HG03280 (cell line): ENCODE data around the gene DMD.
"Not testable (repeated sequence)": the region's sequence is repeated elsewhere in the genome, so short reads cannot be mapped to it uniquely, and the experiment has no call there.

Experiments
- ATAC-seq: cut with Tn5 transposase; IDR thresholded peaks from one replicate; pipeline ENCODE4 v1.9.1; 2021; ENCODE audit warnings: mild to moderate bottlenecking, moderate library complexity; ENCODE audit not compliant: unreplicated experiment

The DMD gene

DNA sequence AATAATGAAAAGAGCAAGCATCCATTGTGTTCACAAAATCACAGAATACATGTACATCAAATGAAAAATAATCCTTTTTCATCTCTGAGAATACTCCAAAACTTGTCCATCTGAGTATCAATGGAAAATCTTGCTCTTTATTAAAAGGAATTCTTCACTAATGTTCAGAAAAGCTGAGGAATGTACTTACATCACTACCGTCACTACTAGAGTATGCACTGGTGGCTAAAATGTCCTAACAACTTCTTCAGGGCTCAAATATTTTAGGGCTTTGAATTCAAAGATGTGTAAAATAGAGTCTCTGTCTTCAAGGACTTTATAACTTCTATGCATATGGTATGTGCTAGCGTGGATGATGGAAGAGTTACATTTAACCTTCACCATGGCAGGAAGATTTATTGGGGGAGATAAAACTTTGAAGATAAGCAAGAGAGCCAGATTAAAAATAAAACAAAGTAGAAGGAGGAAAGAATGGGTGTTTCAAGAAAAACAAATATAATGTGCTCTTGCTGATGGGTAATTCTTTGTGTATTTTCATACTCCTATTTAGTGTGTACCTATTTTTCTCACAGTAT is 55.1 kb downstream of the DMD start:
- no peak for ATAC-seq

DNA sequence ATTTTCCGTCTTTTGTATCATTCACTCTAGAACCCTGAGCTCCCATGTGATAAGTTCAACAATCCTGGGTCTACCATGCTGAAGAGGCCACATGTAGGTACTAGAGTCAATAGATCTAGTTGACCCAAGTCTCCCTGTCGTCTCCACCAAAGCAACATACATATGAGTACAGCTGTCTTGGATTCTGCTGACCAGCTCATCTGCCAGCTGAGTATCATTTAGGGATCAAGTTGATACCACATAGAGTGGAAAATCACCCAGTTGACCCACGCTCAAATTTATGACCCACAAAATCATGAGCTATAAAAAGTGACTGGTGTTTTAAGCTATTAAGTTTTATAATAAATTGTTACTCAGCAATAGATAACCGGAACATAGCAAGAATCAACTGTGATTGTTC is 61.8 kb downstream of the DMD start:
- no peak for ATAC-seq

DNA sequence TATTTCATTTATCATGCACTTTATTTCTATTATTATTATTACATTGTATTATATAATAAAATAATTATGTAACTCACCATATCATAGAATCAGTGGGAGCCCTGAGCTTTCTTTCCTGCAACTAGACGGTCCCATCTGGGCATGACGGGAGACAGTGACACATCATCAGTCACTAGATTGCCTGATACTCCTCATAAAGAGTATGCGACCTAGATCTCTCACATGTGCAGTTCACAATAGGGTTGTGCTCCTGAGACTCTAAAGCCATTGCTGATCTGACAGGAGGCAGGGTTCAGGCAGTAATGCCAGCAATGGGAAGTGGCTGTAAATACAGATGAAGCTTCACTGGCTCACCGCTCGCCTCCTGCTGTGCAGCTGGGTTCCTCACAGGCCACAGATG is 62.3 kb downstream of the DMD start:
- ATAC-seq = no peak

DNA sequence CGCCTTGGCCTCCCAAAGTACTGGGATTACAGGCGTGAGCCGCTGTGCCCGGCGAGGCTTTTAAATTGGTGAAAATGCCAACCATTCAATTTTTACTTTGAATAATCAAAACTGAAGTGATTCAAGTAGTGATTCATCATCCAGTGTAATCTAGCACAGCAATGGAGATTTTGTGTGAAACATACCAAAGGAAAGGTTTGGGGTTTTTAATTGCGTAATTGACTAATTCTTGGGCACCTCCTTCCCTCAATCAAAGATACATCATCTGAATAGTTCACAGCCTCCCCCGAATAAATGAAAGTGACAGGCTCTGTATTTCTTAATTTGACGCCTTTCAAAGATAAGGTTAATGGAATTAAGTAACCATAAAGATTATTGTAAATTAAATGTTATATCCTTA is 69.0 kb downstream of the DMD start:
- no peak for ATAC-seq

DNA sequence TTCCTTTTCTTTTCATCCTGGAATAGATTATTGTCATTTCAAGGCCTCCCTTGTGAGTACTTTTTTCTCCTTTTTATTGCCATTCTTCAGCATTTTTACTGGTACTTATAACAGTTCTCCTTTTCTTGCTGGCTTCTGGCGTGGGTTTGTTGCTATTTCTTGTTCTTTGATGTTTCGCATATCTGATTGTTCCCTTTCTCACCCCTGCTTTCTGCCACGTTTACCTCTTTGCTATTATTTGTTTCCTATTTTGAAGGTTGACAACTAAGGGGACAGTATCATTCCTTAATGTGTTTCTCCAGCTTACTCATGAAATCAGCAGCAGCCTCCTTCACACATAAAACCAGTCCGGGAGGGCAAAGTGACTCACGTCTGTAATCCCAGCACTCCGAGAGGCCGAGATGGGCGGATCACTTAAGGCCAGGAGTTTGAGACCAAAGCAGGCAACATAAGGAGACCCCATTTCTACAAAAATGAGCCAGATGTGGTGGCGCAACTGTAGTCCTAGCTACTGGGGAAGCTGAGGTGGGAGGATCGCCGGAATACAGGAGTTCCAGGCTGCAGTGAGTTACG is 72.6 kb downstream of the DMD start:
- ATAC-seq = no peak

DNA sequence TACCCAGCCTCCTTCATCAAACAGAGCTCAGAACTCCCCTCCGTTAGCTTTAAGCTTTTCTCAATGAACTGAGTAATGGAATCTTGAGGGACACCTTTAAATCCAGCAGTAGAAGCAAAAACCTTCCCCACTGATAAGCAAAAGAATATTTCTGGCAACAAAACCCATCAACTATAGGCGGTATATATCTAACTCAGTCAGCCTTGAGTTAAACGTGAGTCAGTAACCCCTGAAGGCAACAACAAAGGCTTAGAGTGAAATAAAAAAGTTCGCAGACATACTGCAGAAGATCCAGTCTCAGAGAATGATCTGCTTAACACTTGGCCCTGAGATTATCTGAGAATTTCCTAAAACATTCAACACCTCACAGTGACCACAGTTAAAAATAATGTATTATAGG is 77.2 kb downstream of the DMD start:
- ATAC-seq = no peak

DNA sequence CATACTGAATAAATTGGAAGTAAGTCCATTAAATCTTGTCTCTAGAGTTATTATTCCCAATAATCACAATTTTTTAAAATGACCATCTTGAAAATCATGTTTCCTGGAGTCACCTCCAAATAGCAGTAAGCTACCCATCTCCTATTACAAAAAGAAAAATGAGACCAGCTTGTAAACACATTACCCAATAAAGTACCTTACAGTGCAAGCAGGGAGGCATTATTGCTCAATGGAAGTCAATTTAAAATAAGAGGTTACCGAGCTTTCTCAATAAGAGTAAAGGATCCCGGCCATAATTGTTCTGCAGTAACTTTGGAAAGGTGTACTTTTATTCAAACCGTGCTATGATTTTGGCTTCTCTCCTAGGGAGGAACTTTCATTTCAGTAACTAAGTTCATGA is 78.0 kb downstream of the DMD start:
- no peak for ATAC-seq

DNA sequence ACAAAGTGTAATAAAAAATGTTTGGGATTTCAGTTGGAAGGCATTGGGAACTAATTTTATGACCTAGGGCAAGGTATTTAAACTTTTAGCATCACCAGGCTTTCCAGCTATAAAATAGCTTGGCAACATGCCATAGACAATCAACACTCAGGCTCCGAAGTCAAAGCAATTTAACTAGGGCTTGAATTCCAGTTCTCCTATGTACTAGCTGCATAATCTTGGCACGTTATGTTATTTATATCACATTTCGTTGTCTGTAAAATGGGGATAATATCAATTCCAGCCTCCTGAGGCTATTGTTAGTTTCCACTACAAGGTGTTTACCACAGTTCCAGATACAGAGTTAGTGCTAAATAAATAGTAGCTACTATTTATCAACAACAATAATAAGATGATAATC is 78.8 kb downstream of the DMD start:
- no peak for ATAC-seq

DNA sequence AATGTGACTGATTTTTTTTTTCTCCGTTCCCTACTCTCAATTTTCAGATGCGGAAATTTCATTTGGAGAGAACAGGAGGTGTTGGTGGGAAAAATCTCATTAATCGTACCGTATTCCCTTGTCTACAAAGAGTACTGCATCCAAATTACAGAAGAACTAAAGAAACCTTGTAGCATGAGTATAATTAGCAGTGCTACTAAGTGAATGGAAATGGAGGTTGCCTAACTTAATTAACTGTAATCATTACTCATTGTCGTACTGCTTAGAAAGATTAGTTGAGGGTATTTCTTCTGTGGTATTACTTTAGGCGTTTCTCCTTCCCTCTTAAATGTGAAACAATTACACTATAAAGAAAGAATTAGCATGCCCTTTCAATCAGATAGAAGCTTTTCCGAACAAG is 81.7 kb downstream of the DMD start:
- no peak for ATAC-seq

DNA sequence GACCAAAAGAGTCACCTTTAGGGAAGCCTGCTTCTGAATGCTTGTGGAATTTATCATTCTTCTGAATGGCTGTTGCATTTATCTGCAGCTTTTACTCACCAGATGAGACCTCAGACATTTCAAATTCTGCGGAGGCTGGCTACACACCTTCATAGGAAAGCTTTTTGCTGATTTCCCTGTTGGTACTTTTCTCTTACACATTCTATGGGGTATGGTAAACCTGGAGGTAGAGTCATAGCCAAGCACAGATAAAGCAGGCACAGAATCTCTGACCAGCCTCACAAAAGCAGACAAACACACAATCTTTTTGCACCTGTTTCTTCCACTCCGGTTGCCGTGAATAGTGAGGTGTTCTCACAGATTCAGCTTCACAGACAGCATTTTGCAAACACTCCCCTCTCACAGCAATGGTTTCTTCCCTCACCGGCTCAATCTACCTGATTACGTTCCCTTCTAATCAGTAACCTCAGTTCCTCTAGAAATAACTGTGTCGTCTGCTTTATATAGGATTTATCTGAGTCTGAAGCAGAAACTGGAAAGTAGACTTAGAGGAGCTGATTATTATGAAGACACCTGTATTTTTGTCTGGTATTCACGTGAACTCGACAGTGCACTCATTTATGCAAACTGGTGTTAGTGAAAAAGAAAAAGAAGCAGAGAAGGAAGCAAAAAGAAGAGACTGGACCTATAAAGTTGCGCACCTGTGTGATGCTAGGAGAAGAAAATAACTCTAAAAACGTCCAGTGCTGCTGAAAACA is 83.1 kb downstream of the DMD start:
- ATAC-seq = no peak

DNA sequence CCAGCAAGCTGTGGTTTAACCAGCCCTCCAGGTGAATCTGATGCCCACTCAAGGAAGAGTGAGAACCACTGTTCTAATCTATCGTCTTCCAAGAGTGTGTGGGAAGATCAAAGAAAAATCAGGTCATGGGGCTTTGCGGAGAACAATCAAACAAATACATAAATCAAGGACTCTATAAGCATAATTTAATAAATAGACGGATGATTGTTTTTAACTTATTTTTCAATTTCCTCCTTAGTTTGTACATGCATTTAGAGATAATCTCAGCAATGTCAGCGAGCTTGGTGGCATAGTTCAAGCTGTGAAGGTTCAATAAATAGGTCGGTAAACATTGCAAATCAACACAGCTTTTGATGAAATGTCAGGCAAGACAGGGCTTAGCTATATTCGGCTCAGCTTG is 84.9 kb downstream of the DMD start:
- ATAC-seq = no peak

DNA sequence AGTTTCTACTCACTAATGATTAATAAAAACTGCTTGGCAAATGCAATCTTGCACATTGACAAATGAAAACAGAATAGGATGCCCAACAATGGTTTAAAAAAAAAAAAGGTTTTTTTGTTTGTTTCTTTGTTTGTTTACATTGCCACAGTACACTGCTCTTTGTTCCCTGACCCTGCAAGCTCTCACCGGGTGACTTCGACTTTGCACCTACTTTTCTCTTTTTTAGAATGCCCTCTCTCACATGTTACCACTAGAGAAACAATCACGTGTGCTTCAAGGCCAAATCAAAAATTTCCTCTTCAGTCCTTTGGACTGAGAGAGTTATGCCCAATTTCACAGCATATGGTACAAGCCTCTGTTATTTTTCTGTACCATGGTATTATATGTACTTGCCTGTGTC is 101.5 kb downstream of the DMD start:
- ATAC-seq = no peak

DNA sequence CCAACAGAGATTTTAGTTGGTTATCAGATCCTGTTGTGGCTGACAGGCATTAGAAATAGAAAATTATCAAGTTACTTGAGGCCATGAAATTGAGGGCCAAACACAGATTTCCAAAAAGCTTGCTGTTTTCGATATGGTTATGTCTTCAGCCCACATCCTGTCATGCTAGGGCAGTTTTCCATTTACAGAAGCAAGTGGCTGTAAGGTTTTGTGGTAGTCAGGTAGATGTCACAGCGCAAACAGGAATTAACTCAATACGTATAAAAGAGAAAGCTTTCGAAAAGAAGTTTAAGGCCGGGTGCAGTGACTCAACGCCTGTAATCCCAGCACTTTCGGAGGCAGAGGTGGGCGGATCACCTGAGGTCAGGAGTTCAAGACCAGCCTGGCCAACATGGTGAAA is 104.6 kb downstream of the DMD start:
- ATAC-seq = no peak

DNA sequence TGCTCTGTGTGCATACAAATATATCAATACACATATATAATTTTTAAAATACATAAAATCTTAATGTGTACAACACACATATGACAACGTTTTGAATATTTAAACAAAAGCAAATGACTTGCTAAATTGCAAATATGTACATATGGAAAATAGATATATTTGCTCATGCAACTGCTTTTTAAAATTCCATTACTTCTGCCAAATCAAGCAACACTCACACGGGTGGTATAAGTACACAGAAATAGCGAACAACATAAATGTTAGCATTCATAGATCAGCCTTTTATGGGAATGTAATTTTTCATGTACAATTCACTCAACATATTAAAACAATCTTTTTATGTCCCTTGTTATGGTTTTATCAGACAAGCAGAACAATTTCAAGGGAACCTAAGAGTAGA is 116.3 kb downstream of the DMD start:
- ATAC-seq = no peak

DNA sequence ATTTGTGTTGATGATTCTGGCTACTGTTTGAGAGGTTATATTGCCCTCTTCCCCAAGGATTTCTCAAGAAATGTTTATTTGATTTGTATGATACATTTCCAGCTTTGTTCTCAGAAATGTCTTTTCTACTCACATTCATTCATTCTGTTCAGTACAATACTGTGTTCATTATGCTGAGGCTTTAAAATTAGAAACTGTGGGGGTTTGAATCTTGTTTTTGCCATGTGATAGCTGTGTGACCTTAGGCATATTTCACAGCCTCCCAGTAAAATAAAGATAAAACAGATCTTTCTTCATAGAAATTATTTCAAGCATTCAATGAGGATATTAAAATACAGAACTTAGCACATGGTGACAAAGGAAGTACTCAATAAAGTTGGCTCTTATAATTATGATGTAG is 123.9 kb downstream of the DMD start:
- ATAC-seq = no peak

DNA sequence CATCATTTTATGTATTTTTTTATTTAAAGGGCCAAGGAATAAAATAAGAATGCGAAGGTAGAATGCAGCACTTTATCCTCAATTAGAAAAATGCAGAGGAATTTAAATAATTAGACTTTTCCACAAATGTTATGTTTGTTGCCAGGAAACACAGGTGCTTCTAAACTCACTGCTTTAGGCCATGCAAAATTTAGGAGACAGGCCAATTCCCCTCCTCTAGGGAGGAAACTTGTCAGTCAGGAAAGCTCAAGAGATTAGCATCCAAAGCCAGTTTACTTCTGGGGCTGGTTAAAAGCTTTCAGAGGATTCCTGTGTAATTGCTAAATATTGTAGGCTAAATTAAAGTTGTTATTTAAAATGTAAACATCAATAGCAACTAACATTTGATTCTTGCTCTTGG is 124.5 kb downstream of the DMD start:
- ATAC-seq = no peak

DNA sequence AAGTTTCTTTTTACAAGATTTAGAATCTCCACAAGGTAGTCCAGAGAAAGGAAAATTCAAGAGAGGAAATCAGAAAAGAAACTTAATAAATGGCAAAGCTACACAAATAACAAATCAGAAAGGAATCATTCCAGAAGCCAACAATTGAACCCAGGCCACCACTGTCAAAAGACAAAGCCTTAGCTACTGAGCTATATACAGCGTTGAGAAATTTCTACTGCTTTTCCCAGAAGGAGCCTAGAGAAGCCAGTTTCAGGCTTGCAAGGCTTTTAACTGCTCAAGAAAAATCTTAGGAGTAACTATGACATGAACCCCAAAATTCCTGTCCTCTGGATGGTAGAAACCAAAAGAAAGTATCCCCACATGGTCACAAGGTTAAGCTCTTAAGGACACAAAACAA is 129.0 kb downstream of the DMD start:
- ATAC-seq = no peak

DNA sequence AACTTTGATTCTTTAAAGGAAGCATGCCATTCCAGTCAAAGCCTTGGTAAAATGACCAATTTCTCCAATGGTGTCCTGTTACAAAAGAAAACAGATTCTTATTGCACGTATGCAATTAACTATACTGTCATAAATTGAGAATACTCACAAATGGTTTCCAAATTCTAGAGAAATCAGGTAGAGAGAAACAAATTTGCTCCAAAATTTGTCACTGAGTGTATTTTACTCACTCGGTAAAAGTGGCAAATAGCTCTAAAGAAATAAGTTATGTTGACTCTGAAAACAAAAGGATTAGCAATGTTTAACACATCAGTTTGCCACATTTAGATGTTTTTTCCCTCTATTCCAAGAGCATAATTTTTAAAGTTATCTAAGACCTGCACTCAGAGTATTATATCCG is 133.1 kb downstream of the DMD start:
- no peak for ATAC-seq

DNA sequence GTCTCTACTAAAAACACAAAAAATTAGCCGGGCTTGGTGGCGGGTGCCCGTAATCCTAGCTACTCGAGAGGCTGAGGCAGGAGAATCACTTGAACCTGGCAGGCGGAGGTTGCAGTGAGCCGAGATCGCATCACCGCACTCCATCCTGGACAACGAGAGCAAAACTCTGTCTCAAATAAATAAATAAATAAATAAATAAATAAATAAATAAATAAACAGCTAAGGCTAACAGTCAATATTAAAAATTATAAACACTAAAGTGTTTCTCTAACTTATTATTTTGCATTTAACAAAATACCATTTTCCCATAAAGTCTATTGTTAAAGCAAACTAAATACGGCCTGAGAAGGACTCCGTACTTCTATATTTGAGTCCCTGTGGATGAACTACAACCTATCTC is 137.7 kb downstream of the DMD start:
- not testable (repeated sequence) for ATAC-seq

DNA sequence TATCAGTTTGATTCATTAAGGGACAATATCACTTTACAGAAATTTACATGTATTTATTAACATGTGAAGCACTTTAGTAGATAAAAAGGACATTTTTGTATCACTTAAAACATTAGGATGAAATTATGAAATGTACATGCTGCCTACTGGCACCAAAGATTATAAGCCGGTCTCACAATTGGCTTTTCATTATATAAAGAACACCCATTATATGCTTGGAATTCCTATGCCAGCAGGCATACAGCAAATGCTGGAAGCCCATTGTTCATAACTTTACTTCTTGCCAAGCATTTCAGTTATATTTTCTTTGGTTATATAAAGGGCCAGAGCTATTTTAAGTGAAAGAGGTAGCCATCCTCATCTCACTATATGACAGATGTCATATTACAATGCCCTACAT is 145.9 kb downstream of the DMD start:
- ATAC-seq = no peak

DNA sequence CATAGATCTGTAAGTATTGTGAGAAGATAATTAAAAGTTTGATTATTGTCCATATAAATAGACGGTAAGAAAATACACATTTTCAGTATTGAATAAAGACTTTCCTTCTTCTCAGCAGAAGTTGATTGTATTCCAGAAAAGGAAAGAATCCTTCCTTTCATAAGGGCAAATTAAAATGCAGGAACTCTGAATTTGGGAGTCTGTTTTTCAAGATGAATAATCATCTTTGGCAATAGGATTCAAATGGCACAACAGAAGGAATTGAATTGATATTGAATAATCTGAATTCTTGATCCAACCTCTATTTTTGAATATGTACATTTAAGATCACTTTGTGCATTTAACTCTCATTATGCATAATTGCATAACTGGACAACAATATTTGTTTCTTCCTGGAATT is 149.3 kb downstream of the DMD start:
- no peak for ATAC-seq

DNA sequence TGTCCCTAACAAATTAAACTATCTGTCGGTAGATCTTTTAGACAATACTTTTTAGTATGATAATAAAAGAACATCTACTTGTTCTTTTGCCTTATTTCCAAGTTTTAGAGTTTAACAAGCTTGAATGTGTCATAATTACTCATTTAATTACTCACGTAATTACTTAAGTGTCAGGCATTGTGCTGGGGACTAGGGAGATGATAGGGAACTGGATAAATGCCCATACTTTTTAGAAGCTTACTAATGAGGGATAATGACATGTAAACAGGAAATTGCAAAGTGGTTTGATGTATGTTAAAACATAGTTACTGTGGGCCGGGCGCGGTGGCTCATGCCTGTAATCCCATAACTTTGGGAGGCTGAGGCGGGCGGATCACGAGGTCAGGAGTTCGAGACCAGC is 158.3 kb downstream of the DMD start:
- no peak for ATAC-seq

DNA sequence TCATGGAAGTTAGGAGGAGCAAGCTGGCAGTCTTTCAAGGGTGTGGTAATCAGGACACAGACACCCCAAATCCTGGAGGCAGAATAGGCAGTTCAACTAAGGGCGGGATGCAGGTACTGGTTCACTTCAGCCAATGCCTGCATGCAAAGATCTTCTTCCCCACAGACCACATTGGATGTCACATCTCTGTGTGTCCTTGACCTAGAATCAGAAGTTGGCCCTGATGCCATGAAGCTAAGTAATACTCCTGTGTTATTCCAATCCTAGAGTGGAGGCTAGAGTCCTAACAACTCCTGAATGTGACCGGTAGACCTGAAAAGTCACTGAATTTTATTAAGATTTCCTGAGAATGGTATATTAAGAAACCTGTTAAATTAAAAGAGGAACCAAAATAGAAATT is 165.5 kb downstream of the DMD start:
- no peak for ATAC-seq
